Renal pelvis (tissue), 4 donors: ENCODE results near the gene COPS2. TPM values are rescaled to one million over a fixed set of nuclear protein-coding genes. Genes with fewer than 3 reads are reported as not detected.
"Not testable (repeated sequence)": the region's sequence is repeated elsewhere in the genome, so short reads cannot be mapped to it uniquely, and the experiment has no call there.

ENCODE experiments used
- DNase-seq: peaks from one replicate; pipeline ENCODE4 v3.0.0-alpha.2; 2013
- polyA plus RNA-seq, 3 donors: library from polyadenylated mRNA; unstranded; fragments of 120-200 nt; gene quantifications; one replicate each; pipeline ENCODE4 v1.2.1, GENCODE V29; 2013; ENCODE audit not compliant: insufficient read length in 3 of 3

COPS2 gene
- polyA plus RNA-seq, 3 donors: 85.3 to 96.1 (median 94.3) TPM

GRCh38 chr15:49116108-49116857 lies 39.1 kb downstream of the COPS2 start:
- no peak for DNase-seq

- no peak for DNase-seq
These were observed 40.3 kb downstream of the COPS2 start for GRCh38 chr15:49115062-49115461.

GRCh38 chr15:49110158-49110944 lies 45.0 kb downstream of the COPS2 start:
- no peak for DNase-seq

GRCh38 chr15:49103002-49103401 lies 52.4 kb downstream of the COPS2 start:
- DNase-seq: no peak

- no peak for DNase-seq
These were observed 53.9 kb downstream of the COPS2 start for GRCh38 chr15:49101536-49101935.

GRCh38 chr15:49096090-49096750 lies 59.2 kb downstream of the COPS2 start:
- no peak for DNase-seq

- DNase-seq: no peak
These were observed 60.5 kb downstream of the COPS2 start for GRCh38 chr15:49094923-49095322.

- no peak for DNase-seq
These were observed 61.9 kb downstream of the COPS2 start for GRCh38 chr15:49093252-49094105.

GRCh38 chr15:49088996-49089395 lies 66.4 kb downstream of the COPS2 start:
- no peak for DNase-seq

GRCh38 chr15:49085696-49086459 lies 69.5 kb downstream of the COPS2 start:
- no peak for DNase-seq

- DNase-seq: no peak
These were observed 71.2 kb downstream of the COPS2 start for GRCh38 chr15:49084285-49084570.

- peak; percentile 4 for DNase-seq
These were observed 71.8 kb downstream of the COPS2 start for GRCh38 chr15:49083401-49084284.

GRCh38 chr15:49082960-49083359 lies 72.4 kb downstream of the COPS2 start:
- DNase-seq: peak; percentile 15

- no peak for DNase-seq
These were observed 75.9 kb downstream of the COPS2 start for GRCh38 chr15:49079340-49080039.

GRCh38 chr15:49075881-49076280 lies 79.5 kb downstream of the COPS2 start:
- DNase-seq: no peak

- DNase-seq: not testable (repeated sequence)
These were observed 80.7 kb downstream of the COPS2 start for GRCh38 chr15:49074589-49075287.
